ENCODE measurements around the gene AGGF1. TPM values are rescaled to one million over a fixed set of nuclear protein-coding genes. Genes with fewer than 3 reads are reported as not detected.

Gene AGGF1
- polyA plus RNA-seq, 1 donor (not counting 4 experiments of a cell fraction or from before 2014, with no cell fraction given) = 20.1 TPM

DNA sequence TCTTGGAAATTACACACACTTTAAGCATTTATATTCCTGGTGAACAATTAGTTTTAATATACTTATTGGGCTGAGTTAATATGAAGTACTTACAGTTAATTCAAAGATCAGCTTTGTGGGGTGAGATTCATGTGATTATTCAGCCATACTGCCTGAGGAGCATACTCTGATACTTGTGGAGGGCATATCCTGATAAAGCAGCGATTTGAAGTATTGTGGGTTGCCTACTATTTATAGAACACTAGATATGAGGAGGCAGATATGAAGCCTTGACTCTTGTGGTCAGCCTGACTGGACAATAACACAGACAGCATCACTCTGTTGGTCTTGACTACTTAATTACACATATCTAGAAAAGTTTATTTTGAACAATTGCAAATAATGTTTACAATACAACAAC is 27.0 kb upstream of the AGGF1 start:
- DNase-seq (ENCODE audit: low read depth, low spot score) (no peak), FAIRE-seq (no peak)
- dilution Hi-C loops (cut with MboI; ENCODE audit: extremely low pct_ligation_motif_present, low sequenced_read_pairs) = no loop called here
- peaks cover 3% of the 10 kb centered on the region for H3K4me1 ChIP-seq (ENCODE audit: control insufficient read depth, extremely low read depth, insufficient read depth, low read length)
- no peaks in the 10 kb centered on the region for H3K9me3 ChIP-seq (ENCODE audit: control insufficient read depth, low read depth, low read length)
- H3K36me3 ChIP-seq (ENCODE audit: control insufficient read depth in 2 of 2, extremely low read depth in 1 of 2, insufficient read depth in 2 of 2, low read length in 2 of 2) = no peaks in the 10 kb centered on the region
- H3K9me1 ChIP-seq (ENCODE audit: control insufficient read depth, extremely low read depth, insufficient read depth, low read length) = no peaks in the 10 kb centered on the region
- peaks cover 10% of the 10 kb centered on the region for H3K27me3 ChIP-seq (ENCODE audit: control insufficient read depth, extremely low read depth, insufficient read depth, low read length)
- no peaks in the 10 kb centered on the region for H3K79me2 ChIP-seq (ENCODE audit: control insufficient read depth, insufficient read depth, low read length)
- TF ChIP-seq CTCF (optimal IDR thresholded peaks at IDR 0.05 in 1 of 3, IDR thresholded peaks at IDR 0.05 in 1 of 3, conservative IDR thresholded peaks at IDR 0.05 in 1 of 3; ENCODE audit: extremely low read depth in 1 of 3, insufficient read depth in 2 of 3, low read length in 3 of 3) = no peak
- no peak for TF ChIP-seq EZH2 (IDR thresholded peaks at IDR 0.05; ENCODE audit: low read length)
- no peak overlapping the region for H3K27ac ChIP-seq (ENCODE audit: control insufficient read depth, insufficient read depth, low read length)
- H4K20me1 ChIP-seq (ENCODE audit: control insufficient read depth, extremely low read depth, insufficient read depth, low read length) = no peaks in the 10 kb centered on the region
- H2AFZ ChIP-seq (ENCODE audit: control insufficient read depth, low read length) = no peak overlapping the region
- no peak overlapping the region for H3K4me3 ChIP-seq (ENCODE audit: control insufficient read depth in 2 of 3, extremely low read depth in 1 of 3, insufficient read depth in 2 of 3, low read depth in 1 of 3, low read length in 3 of 3)
- no peak overlapping the region for H3K9ac ChIP-seq (ENCODE audit: control insufficient read depth, extremely low read depth, insufficient read depth, low read length)
- no peak overlapping the region for H3K4me2 ChIP-seq (ENCODE audit: control insufficient read depth, extremely low read depth, insufficient read depth, low read depth, low read length)

- H3K4me1 ChIP-seq (ENCODE audit: control insufficient read depth, extremely low read depth, insufficient read depth, low read length) = no peaks in the 10 kb centered on the region
- no peak for TF ChIP-seq EZH2 (IDR thresholded peaks at IDR 0.05; ENCODE audit: low read length)
- no peak for TF ChIP-seq CTCF (optimal IDR thresholded peaks at IDR 0.05 in 1 of 3, IDR thresholded peaks at IDR 0.05 in 1 of 3, conservative IDR thresholded peaks at IDR 0.05 in 1 of 3; ENCODE audit: extremely low read depth in 1 of 3, insufficient read depth in 2 of 3, low read length in 3 of 3)
- H3K9ac ChIP-seq (ENCODE audit: control insufficient read depth, extremely low read depth, insufficient read depth, low read length) = no peak overlapping the region
- FAIRE-seq (no peak), DNase-seq (ENCODE audit: low read depth, low spot score) (no peak)
- no peaks in the 10 kb centered on the region for H3K9me3 ChIP-seq (ENCODE audit: control insufficient read depth, low read depth, low read length)
- H3K27me3 ChIP-seq (ENCODE audit: control insufficient read depth, extremely low read depth, insufficient read depth, low read length) = peaks cover 10% of the 10 kb centered on the region
- H4K20me1 ChIP-seq (ENCODE audit: control insufficient read depth, extremely low read depth, insufficient read depth, low read length) = no peaks in the 10 kb centered on the region
- no peaks in the 10 kb centered on the region for H3K9me1 ChIP-seq (ENCODE audit: control insufficient read depth, extremely low read depth, insufficient read depth, low read length)
- no peak overlapping the region for H2AFZ ChIP-seq (ENCODE audit: control insufficient read depth, low read length)
- dilution Hi-C loops (cut with MboI; ENCODE audit: extremely low pct_ligation_motif_present, low sequenced_read_pairs) = no loop called here
- no peaks in the 10 kb centered on the region for H3K36me3 ChIP-seq (ENCODE audit: control insufficient read depth in 2 of 2, extremely low read depth in 1 of 2, insufficient read depth in 2 of 2, low read length in 2 of 2)
- no peak overlapping the region for H3K27ac ChIP-seq (ENCODE audit: control insufficient read depth, insufficient read depth, low read length)
- no peak overlapping the region for H3K4me3 ChIP-seq (ENCODE audit: control insufficient read depth in 2 of 3, extremely low read depth in 1 of 3, insufficient read depth in 2 of 3, low read depth in 1 of 3, low read length in 3 of 3)
- no peaks in the 10 kb centered on the region for H3K79me2 ChIP-seq (ENCODE audit: control insufficient read depth, insufficient read depth, low read length)
- H3K4me2 ChIP-seq (ENCODE audit: control insufficient read depth, extremely low read depth, insufficient read depth, low read depth, low read length) = no peak overlapping the region
Observed at GRCh38 chr5:77006124-77006523, 24.1 kb upstream of the AGGF1 start.
